NAMALWA (cell line): Measurements from ENCODE around the gene HTT.
A peak's percentile ranks its signal among the peaks of the same experiment; 100 is the strongest.

ENCODE experiments used
- DNase-seq: peaks from one replicate; pipeline ENCODE4 v3.0.0-alpha.2; 2015; ENCODE audit warnings: low spot score

The HTT gene

GRCh38 chr4:3248811-3249661, 174.6 kb downstream of the HTT start, which contains the start of gene MSANTD1:
MSANTD1 (plus strand) TSS chr4:3249159; CDS start chr4:3249223, 64 bp downstream.
- peak; percentile 45 for DNase-seq

- DNase-seq, result no peak
Measured at GRCh38 chr4:3249711-3250437, 175.4 kb downstream of the HTT start.

GRCh38 chr4:3250438-3250955, 176.0 kb downstream of the HTT start:
- DNase-seq, result no peak

GRCh38 chr4:3250956-3251690, 176.6 kb downstream of the HTT start:
- no peak for DNase-seq

GRCh38 chr4:3251691-3252479, 177.4 kb downstream of the HTT start:
- DNase-seq, result no peak

GRCh38 chr4:3252480-3252828, 178.0 kb downstream of the HTT start:
- DNase-seq, result no peak

- no peak for DNase-seq
Measured at GRCh38 chr4:3252831-3253641, 178.6 kb downstream of the HTT start.

- DNase-seq, result no peak
Measured at GRCh38 chr4:3253808-3254207, 179.3 kb downstream of the HTT start.

GRCh38 chr4:3254302-3255131, 180.0 kb downstream of the HTT start:
- DNase-seq, result no peak

- DNase-seq, result no peak
Measured at GRCh38 chr4:3255611-3256186, 181.2 kb downstream of the HTT start.

- no peak for DNase-seq
Measured at GRCh38 chr4:3256230-3257102, 182.0 kb downstream of the HTT start.

GRCh38 chr4:3257103-3257555, 182.6 kb downstream of the HTT start:
- peak; percentile 66 for DNase-seq

GRCh38 chr4:3257556-3258482, 183.3 kb downstream of the HTT start:
- peak; percentile 73 for DNase-seq

GRCh38 chr4:3261411-3262207, 187.1 kb downstream of the HTT start:
- DNase-seq, result no peak

- no peak for DNase-seq
Measured at GRCh38 chr4:3262208-3263052, 187.9 kb downstream of the HTT start.
